ENCODE data around the gene NUDT4. TPM values are rescaled to one million over a fixed set of nuclear protein-coding genes. Genes with fewer than 3 reads are reported as not detected.

The NUDT4 gene
- polyA plus RNA-seq, 1 experiment = 77.7 TPM

DNA sequence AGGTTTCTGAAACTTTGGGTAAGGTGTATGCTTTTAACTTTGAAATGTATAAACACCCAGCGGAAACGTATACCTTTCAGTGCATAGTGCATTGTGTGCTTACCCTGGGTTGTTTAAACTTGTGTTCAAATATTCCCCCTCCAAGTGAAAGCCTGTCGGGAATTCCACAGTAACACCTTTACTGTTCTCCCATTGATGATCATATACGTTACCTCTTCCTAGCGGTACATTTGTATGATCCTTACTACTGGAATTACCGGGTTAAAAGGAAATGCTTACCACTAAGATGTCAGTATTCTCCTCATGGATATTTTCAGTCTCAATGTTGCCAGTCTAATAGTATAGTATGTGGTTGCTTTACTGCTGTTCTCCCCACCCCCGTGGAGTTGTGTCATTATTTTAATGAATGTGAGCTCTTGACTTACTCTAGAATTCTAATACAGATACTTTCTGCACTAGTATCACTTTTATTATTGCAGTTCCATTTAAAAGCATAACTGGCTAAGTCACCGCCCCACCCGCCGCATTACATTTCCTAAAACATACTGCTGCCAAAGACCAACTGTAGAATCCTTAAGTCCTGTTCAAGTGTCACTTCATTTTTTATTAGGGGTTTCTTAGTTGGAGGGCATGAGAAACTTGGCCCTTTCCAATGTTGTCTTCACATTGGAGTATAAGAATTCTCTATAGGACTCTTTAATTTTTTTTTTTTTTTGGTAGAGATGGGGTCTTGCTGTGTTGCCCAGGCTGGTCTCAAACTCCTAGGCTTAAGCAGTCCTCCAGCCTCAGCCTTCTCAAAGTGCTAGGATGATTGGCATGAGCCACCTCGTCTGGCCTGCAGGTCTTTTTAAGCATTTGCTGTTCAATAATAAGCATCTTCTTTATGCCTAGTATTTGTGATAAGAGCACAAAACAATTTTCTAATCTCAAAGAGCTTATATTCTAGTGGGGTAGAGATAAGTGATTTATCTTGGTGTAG is 24.9 kb downstream of the NUDT4 start:
- TF ChIP-seq, protein P1, sequence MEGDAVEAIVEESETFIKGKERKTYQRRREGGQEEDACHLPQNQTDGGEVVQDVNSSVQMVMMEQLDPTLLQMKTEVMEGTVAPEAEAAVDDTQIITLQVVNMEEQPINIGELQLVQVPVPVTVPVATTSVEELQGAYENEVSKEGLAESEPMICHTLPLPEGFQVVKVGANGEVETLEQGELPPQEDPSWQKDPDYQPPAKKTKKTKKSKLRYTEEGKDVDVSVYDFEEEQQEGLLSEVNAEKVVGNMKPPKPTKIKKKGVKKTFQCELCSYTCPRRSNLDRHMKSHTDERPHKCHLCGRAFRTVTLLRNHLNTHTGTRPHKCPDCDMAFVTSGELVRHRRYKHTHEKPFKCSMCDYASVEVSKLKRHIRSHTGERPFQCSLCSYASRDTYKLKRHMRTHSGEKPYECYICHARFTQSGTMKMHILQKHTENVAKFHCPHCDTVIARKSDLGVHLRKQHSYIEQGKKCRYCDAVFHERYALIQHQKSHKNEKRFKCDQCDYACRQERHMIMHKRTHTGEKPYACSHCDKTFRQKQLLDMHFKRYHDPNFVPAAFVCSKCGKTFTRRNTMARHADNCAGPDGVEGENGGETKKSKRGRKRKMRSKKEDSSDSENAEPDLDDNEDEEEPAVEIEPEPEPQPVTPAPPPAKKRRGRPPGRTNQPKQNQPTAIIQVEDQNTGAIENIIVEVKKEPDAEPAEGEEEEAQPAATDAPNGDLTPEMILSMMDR (IDR thresholded peaks at IDR 0.05; ENCODE audit: low read depth, low read length) = no peak
- no peak for DNase-seq (ENCODE audit: low read depth, low spot score)
- ChIA-PET CTCF (interaction anchor here (0.7 to 4.2 kb wide), 2 partner anchors 17 to 415 kb away, joined by 3 to 25 read pairs; no protein-coding TSS in a partner anchor), POLR2A (interaction anchor here (0.7 kb wide), 1 partner anchor 647 kb away, joined by 3 read pairs; no protein-coding TSS in a partner anchor)
- Histone ChIP-seq H3K9me3 (ENCODE audit: control insufficient read depth, insufficient read depth, low read length) (no peaks in the 10 kb centered on the region), H3K4me3 (ENCODE audit: low read depth, low read length) (no peak overlapping the region), H3K27ac (ENCODE audit: low read depth, low read length) (no peak overlapping the region), H3K27me3 (ENCODE audit: control insufficient read depth, insufficient read depth, low read length) (no peaks in the 10 kb centered on the region)

DNA sequence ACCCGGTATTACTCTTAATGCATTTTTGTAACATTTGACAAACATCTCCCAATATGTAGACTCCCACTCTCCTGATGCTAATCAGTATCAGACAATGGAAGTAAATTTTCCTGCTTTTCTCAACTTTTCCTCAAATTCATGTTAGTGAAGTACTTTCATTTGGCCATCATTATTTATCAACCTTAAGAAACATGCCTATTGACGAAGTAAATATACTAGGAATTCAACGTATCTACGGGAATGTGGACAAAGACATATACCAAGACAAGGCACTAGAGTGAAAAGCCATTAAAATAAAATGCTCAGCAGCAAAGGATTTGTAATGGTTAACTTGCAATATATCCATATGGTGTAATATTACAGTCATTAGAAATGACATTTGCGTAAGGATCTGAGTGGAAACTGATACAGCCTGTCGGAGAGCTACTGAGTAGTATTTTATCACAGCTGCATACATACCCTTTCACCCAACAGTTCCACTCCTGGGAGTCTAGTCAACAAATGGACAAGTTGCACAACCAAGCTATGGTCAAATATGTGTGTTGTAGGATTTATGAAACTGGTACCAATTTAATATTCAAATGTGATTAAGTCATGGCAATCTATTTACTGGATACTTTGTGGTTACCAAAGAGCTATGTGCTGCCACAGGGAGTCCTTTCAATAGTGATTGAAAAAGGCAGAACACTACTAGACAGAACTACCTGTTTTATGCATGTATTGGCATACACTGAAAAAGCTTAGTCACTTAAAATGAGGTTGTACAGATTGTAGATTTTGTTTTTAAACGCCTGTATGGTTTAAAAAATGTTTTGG is 26.5 kb downstream of the NUDT4 start:
- Histone ChIP-seq H3K27ac (ENCODE audit: low read depth, low read length) (no peak overlapping the region), H3K27me3 (ENCODE audit: control insufficient read depth, insufficient read depth, low read length) (no peaks in the 10 kb centered on the region), H3K9me3 (ENCODE audit: control insufficient read depth, insufficient read depth, low read length) (no peaks in the 10 kb centered on the region), H3K4me3 (ENCODE audit: low read depth, low read length) (no peak overlapping the region)
- ChIA-PET CTCF (interaction anchor here (0.8 to 4.2 kb wide), 6 partner anchors 11 to 698 kb away, joined by 3 to 25 read pairs (median 7); no protein-coding TSS in a partner anchor), POLR2A (no interaction called here)
- TF ChIP-seq, protein P1 (IDR thresholded peaks at IDR 0.05; ENCODE audit: low read depth, low read length) = no peak
- DNase-seq (ENCODE audit: low read depth, low spot score) = no peak

DNA sequence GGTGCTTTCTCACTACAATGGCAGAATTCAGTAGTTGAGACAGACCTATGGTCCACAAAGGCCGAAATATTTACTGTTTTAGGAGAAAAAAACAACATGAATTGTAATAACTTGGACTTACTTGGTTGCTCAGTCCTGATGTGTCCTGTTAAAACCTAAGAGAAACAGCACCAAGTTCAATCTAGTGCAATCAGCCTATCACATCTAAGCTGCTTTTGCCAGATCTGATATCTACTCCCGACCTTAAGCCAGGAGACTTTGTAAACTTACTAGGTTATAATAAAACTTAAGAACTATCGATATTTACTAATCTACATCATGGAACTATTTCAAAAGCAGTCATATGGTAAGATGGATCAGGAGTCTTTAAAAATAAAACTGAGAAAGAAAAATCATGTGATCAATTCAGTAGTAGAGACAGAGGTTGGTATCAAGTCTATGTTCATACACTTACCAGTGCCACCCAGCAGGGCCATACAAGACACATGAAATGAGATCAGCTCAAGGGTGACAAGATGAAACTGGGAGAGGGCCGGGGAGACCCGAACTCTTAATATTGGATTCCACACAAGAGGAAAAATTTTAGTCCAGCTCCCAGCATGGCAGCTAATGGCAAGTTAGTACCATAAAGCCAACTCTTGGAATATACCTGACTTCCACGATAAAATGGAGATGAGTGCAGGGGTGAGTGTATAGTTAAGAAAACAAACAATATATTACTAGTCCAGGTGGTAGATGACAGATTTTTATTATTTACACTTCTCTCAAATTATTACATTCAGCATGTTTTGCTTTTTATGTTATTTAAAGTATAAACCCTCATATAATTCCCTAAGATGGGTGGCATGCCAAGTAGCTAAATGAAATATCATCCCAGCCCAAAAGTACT is 27.5 kb downstream of the NUDT4 start:
- ChIA-PET POLR2A (no interaction called here), CTCF (interaction anchor here (1.0 to 4.2 kb wide), 7 partner anchors 8 to 697 kb away, joined by 5 to 25 read pairs (median 6); no protein-coding TSS in a partner anchor)
- H3K27me3 ChIP-seq (ENCODE audit: control insufficient read depth, insufficient read depth, low read length) = no peaks in the 10 kb centered on the region
- DNase-seq (ENCODE audit: low read depth, low spot score) = no peak
- TF ChIP-seq, protein P1 (IDR thresholded peaks at IDR 0.05; ENCODE audit: low read depth, low read length) = no peak
- no peak overlapping the region for H3K4me3 ChIP-seq (ENCODE audit: low read depth, low read length)
- H3K27ac ChIP-seq (ENCODE audit: low read depth, low read length) = no peak overlapping the region
- H3K9me3 ChIP-seq (ENCODE audit: control insufficient read depth, insufficient read depth, low read length) = no peaks in the 10 kb centered on the region

DNA sequence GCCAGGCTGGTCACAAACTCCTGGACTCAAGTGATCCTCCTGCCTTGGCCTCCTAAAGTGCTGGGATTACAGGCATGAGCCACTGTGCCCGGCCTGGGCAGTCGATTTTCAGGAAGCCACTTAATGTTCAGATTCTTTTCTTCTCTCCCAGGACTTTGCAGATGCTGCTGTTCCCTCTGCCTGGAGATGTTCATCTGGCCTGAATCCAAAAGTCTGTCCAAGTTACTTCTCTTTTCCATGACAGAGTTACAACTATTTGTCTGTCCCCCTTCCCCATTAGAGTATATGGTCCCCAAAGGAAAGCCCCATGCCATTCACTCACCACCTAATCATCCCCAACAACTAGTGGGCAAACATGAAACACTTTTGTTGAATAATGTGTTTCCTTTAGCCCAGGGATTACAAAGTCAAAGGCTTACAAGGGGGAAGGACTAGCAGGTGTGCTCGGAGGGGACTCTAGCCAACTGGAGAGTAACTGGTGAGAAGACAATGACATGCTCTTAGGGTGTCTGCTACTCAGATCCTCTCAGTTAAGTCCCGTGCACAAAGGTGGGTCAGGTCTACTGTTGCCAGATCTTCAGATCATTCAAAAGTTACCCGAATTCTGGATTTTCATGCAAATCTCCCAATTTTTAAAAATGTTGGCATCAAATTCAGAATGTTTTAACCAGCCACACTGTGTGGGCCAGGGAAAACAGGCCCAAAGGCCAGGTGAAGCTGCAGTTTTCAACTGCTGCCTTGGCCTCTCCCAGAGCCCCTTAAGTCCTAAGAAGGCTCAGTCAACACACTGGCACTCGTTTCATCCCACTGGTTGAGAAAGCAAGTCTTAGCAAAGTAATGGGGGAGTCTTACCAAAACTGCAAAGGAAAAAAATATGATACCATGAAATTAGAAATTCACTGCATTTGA is 29.6 kb downstream of the NUDT4 start:
- ChIA-PET CTCF (interaction anchor here (2.6 to 4.3 kb wide), 2 partner anchors 13 to 420 kb away, joined by 8 to 23 read pairs; no protein-coding TSS in a partner anchor), POLR2A (no interaction called here)
- no peak for DNase-seq (ENCODE audit: low read depth, low spot score)
- no peaks in the 10 kb centered on the region for H3K27me3 ChIP-seq (ENCODE audit: control insufficient read depth, insufficient read depth, low read length)
- no peak overlapping the region for H3K27ac ChIP-seq (ENCODE audit: low read depth, low read length)
- H3K9me3 ChIP-seq (ENCODE audit: control insufficient read depth, insufficient read depth, low read length) = no peaks in the 10 kb centered on the region
- no peak overlapping the region for H3K4me3 ChIP-seq (ENCODE audit: low read depth, low read length)
- TF ChIP-seq, protein P1 (IDR thresholded peaks at IDR 0.05; ENCODE audit: low read depth, low read length) = no peak
